SJSA1 (cell line): ENCODE results near the gene CHRNA7. TPM values are rescaled to one million over a fixed set of nuclear protein-coding genes. Genes with fewer than 3 reads are reported as not detected.

ENCODE experiments used
- DNase-seq, 2 experiments: peaks; one replicate each; pipeline ENCODE4 v3.0.0-alpha.2; 2015 to 2020; ENCODE audit warnings: low spot score in 2 of 2, low read depth in 1 of 2
- H3K27ac ChIP-seq: fragments of 250-450 bp; sonication (Bioruptor Pico); 2 replicates; pipeline ENCODE4 v1.5.1; 2020; ENCODE audit warnings: mild to moderate bottlenecking, moderate library complexity
- H3K27me3 ChIP-seq: fragments of 250-450 bp; sonication (Bioruptor Pico); replicated peaks from 2 replicates; pipeline ENCODE4 v1.5.1; 2020; ENCODE audit warnings: mild to moderate bottlenecking, moderate library complexity
- H3K36me3 ChIP-seq: fragments of 250-450 bp; sonication (Bioruptor Pico); 2 replicates; pipeline ENCODE4 v1.5.1; 2020; ENCODE audit warnings: mild to moderate bottlenecking
- H3K4me1 ChIP-seq: fragments of 250-450 bp; sonication (Bioruptor Pico); replicated peaks from 2 replicates; pipeline ENCODE4 v1.6.1; 2021; ENCODE audit warnings: mild to moderate bottlenecking
- H3K4me3 ChIP-seq: fragments of 250-450 bp; sonication (Bioruptor Pico); 2 replicates; pipeline ENCODE4 v1.5.1; 2020; ENCODE audit warnings: mild to moderate bottlenecking
- H3K9me3 ChIP-seq: fragments of 250-450 bp; sonication (Bioruptor Pico); replicated peaks from 2 replicates; pipeline ENCODE4 v1.5.1; 2020; ENCODE audit warnings: mild to moderate bottlenecking
- total RNA-seq: library from RNA; depleted of rRNA; stranded (reverse); fragments of >200 nt; shearing (Covaris generic); gene quantifications from 2 replicates; pipeline ENCODE4 v1.2.3, GENCODE V29; 2014; rRNA removed

CHRNA7 gene
- 0.08 and 0.09 TPM in 2 replicates for total RNA-seq

- Histone ChIP-seq H3K27ac (no peak within 1 kb of the TSS), H3K27me3 (peaks cover 59% of the 10 kb centered on the region), H3K36me3 (no peaks in the 10 kb centered on the region), H3K4me3 (peak within 1 kb of the TSS; percentile 30), H3K9me3 (no peaks in the 10 kb centered on the region; the same call in 1 of the 2 replicates), H3K4me1 (peaks cover 5% of the 10 kb centered on the region)
- DNase-seq, result peak; percentile 19 to 51
These were observed at the start of gene CHRNA7 for GRCh38 chr15:32029862-32030781. CHRNA7 (plus strand) TSS chr15:32030515; CDS start chr15:32030595, 80 bp downstream.

GRCh38 chr15:31985607-31986006, 44.7 kb upstream of the CHRNA7 start:
- H3K9me3 ChIP-seq, result no peaks in the 10 kb centered on the region
- no peaks in the 10 kb centered on the region for H3K4me1 ChIP-seq
- no peak for DNase-seq
- no peak overlapping the region for H3K27ac ChIP-seq
- peaks cover 3% of the 10 kb centered on the region; the same call in 1 of the 2 replicates for H3K27me3 ChIP-seq
- H3K36me3 ChIP-seq, result no peaks in the 10 kb centered on the region
- no peak overlapping the region for H3K4me3 ChIP-seq

GRCh38 chr15:31993062-31993461, 37.3 kb upstream of the CHRNA7 start:
- H3K27me3 ChIP-seq, result no peaks in the 10 kb centered on the region; the same call in none of the 2 replicates
- no peaks in the 10 kb centered on the region for H3K9me3 ChIP-seq
- no peaks in the 10 kb centered on the region for H3K4me1 ChIP-seq
- DNase-seq, result no peak
- no peak overlapping the region for H3K4me3 ChIP-seq
- H3K36me3 ChIP-seq, result no peaks in the 10 kb centered on the region
- no peak overlapping the region for H3K27ac ChIP-seq

- Histone ChIP-seq H3K4me3 (no peak overlapping the region), H3K4me1 (no peaks in the 10 kb centered on the region), H3K9me3 (no peaks in the 10 kb centered on the region), H3K27me3 (peaks cover 2% of the 10 kb centered on the region), H3K27ac (no peak overlapping the region), H3K36me3 (no peaks in the 10 kb centered on the region)
- no peak for DNase-seq
These were observed 32.6 kb upstream of the CHRNA7 start for GRCh38 chr15:31997711-31998110.

GRCh38 chr15:32003558-32003957, 26.8 kb upstream of the CHRNA7 start:
- Histone ChIP-seq H3K27ac (no peak overlapping the region), H3K36me3 (no peaks in the 10 kb centered on the region)
- DNase-seq, result no peak

GRCh38 chr15:32004249-32004648, 26.1 kb upstream of the CHRNA7 start:
- Histone ChIP-seq H3K27me3 (peaks cover 2% of the 10 kb centered on the region; the same call in 1 of the 2 replicates), H3K36me3 (no peaks in the 10 kb centered on the region), H3K9me3 (no peaks in the 10 kb centered on the region), H3K4me1 (no peaks in the 10 kb centered on the region), H3K4me3 (no peak overlapping the region), H3K27ac (no peak overlapping the region)
- DNase-seq, result no peak

More at GRCh38 chr15:32003558-32003957, 26.8 kb upstream of the CHRNA7 start:
- H3K9me3 ChIP-seq, result no peaks in the 10 kb centered on the region
- no peak overlapping the region for H3K4me3 ChIP-seq
- H3K27me3 ChIP-seq, result peaks cover 2% of the 10 kb centered on the region; the same call in 1 of the 2 replicates
- no peaks in the 10 kb centered on the region for H3K4me1 ChIP-seq

- no peak overlapping the region for H3K27ac ChIP-seq
- no peak overlapping the region for H3K4me3 ChIP-seq
- H3K36me3 ChIP-seq, result no peaks in the 10 kb centered on the region
- DNase-seq, result no peak
- no peaks in the 10 kb centered on the region for H3K4me1 ChIP-seq
- H3K9me3 ChIP-seq, result no peaks in the 10 kb centered on the region
- no peaks in the 10 kb centered on the region for H3K27me3 ChIP-seq
These were observed 22.9 kb upstream of the CHRNA7 start for GRCh38 chr15:32007355-32007960.

- Histone ChIP-seq H3K27ac (no peak overlapping the region), H3K9me3 (no peaks in the 10 kb centered on the region), H3K36me3 (no peaks in the 10 kb centered on the region), H3K4me1 (no peaks in the 10 kb centered on the region), H3K27me3 (peaks cover 4% of the 10 kb centered on the region), H3K4me3 (no peak overlapping the region)
- no peak for DNase-seq
These were observed 15.4 kb upstream of the CHRNA7 start for GRCh38 chr15:32014953-32015352.

GRCh38 chr15:32020156-32020555, 10.2 kb upstream of the CHRNA7 start:
- Histone ChIP-seq H3K27me3 (peaks cover 23% of the 10 kb centered on the region), H3K4me3 (no peak overlapping the region), H3K9me3 (no peaks in the 10 kb centered on the region), H3K4me1 (no peaks in the 10 kb centered on the region), H3K36me3 (no peaks in the 10 kb centered on the region), H3K27ac (no peak overlapping the region)
- no peak for DNase-seq

GRCh38 chr15:32028921-32029320, 1.4 kb upstream of the CHRNA7 start:
- Histone ChIP-seq H3K36me3 (no peaks in the 10 kb centered on the region), H3K9me3 (no peaks in the 10 kb centered on the region; the same call in 1 of the 2 replicates), H3K27me3 (peaks cover 57% of the 10 kb centered on the region), H3K4me1 (peaks cover 5% of the 10 kb centered on the region), H3K4me3 (no peak overlapping the region), H3K27ac (no peak overlapping the region)
- no peak for DNase-seq

- Histone ChIP-seq H3K36me3 (no peaks in the 10 kb centered on the region), H3K4me1 (peaks cover 5% of the 10 kb centered on the region), H3K9me3 (no peaks in the 10 kb centered on the region; the same call in 1 of the 2 replicates), H3K27ac (no peak overlapping the region), H3K4me3 (no peak overlapping the region), H3K27me3 (peaks cover 56% of the 10 kb centered on the region)
- DNase-seq, result peak in 1 of 2 experiments; percentile 10
These were observed 880 bp upstream of the CHRNA7 start for GRCh38 chr15:32029409-32029861.

GRCh38 chr15:32030795-32031194, 480 bp downstream of the CHRNA7 start:
- Histone ChIP-seq H3K36me3 (no peaks in the 10 kb centered on the region), H3K27ac (no peak overlapping the region), H3K27me3 (peaks cover 59% of the 10 kb centered on the region), H3K4me1 (peaks cover 5% of the 10 kb centered on the region), H3K4me3 (peak overlapping the region; percentile 30), H3K9me3 (no peaks in the 10 kb centered on the region; the same call in 1 of the 2 replicates)
- no peak for DNase-seq

GRCh38 chr15:32033186-32033890, 3.0 kb downstream of the CHRNA7 start:
- no peak for DNase-seq
- Histone ChIP-seq H3K4me3 (no peak overlapping the region), H3K4me1 (peaks cover 5% of the 10 kb centered on the region), H3K36me3 (no peaks in the 10 kb centered on the region), H3K27me3 (peaks cover 59% of the 10 kb centered on the region), H3K27ac (no peak overlapping the region), H3K9me3 (no peaks in the 10 kb centered on the region; the same call in 1 of the 2 replicates)
